GM19324 (cell line): ENCODE measurements around the gene TTC29.
A peak's percentile ranks its signal among the peaks of the same experiment; 100 is the strongest.

Source experiments
- ATAC-seq: cut with Tn5 transposase; IDR thresholded peaks from one replicate; pipeline ENCODE4 v1.9.1; 2021; ENCODE audit warnings: mild to moderate bottlenecking, moderate library complexity; ENCODE audit not compliant: unreplicated experiment, low FRiP score

The TTC29 gene

GRCh38 chr4:146945556-146946374 is at the start of gene TTC29:
TTC29 (minus strand) TSS chr4:146945864; CDS start chr4:146939895, 5,969 bp downstream.
- ATAC-seq: peak; percentile 99

DNA sequence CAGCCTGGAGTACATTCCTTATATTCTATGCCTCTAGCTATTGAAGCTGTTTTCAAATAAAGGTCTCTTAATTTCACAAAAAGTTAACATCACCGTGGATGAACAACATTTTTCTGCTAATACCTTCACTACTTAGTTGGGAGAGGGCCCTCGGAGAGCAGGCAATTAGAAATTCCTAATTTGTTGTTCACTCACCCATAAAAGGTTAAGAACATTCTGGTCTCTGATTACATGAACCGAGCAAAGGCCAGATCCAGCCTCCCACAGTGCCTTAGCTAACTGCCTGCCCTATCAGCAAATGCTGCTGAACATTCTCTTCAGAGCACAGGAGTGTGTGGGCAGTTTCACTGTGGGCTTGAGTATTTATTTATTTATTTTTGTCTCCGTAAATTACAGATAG is 36.0 kb upstream of the TTC29 start:
- no peak for ATAC-seq

DNA sequence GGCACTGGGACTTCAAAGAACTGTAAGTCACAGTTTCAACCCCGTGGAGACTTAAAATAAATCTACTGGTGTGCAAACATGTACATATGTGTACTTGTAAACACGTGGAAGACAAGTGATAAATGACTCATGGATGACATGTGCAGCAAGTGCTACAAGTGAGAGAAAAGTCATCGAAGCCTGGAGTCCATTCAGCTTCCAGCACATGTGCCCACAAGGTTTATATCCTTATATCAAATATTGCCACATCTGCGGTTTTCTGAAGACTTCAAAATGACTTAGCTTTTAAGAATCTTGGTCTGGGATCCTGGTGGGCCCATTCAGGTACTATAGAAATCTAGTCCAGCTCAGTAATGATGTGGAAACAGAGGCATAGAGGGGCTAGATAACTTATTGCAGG is 33.0 kb upstream of the TTC29 start:
- no peak for ATAC-seq

DNA sequence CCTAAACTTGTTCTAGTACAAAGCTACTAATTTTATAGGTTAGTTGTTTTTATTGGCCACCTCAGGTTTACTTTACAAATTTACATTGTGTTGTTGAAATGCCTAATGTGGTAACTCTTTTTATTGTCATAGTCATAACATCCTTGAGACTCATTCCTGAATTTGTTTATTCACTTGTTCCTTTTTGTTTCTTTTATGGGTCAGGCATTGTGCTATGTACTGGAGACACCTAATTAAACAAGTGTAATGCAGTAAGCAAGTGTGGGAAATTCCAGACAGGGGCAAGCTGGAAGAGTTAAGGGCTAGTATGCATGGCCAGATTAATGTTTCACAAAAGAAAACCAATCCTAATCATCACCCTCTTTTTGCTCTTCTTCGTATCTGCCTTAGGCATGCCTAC is 30.5 kb upstream of the TTC29 start:
- no peak for ATAC-seq

DNA sequence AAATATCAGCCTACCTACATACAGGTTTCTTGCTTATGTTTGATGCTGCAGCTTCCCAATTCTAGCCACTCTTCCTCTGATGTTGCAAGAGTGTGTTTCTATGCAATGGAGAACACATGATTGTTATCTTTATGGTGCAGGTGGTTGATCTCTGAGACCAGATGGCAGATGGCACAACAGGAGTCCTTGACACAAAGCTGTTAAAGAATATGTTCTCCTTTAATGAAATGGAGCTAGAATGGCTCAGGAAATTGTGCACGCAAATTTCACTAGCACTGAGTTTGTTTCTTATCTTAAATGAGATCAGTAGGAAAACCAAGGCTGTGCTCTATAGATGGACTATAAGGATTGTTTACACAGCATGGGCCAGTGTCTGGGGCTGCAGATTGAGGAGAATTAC is 29.9 kb upstream of the TTC29 start:
- no peak for ATAC-seq

- no peak for ATAC-seq
Measured at GRCh38 chr4:146975036-146975435, 29.4 kb upstream of the TTC29 start.

DNA sequence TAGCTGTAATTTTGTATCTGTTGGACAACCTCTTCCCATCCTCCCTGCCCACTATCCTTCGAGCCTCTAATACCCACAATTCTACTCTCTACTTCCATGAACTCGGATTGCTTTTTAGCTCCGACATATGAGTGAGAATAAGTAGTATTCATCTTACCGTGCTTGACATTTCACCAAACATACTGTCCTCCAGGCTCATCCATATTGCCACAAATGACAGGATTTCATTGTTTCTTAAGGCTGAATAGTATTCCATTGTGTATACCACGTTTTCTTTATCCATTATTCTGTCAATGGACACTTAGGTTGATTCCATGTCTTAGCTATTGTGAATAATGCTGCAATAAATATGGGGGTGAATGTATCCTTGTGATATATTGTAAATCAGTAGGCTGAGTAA is 26.4 kb upstream of the TTC29 start:
- ATAC-seq: no peak

DNA sequence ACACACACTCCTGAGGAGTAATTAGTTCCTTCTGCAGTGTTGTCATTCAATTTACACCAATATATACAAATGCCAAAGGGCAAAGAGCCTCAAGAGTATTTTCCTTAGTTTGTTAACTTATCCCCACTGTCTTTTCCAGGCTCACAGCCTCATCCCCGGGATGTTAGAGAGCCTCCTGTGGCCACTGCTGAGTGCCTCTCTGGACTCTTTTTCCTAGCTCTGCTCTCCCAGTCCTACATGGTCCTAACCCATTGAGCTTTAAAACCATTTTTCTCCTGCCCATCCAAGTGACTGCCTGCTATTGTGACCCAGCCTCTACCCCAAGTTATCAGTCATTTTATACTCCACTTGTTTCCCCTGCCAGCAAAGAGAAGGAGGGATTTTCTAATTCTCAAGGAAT is 23.5 kb upstream of the TTC29 start:
- ATAC-seq: no peak

DNA sequence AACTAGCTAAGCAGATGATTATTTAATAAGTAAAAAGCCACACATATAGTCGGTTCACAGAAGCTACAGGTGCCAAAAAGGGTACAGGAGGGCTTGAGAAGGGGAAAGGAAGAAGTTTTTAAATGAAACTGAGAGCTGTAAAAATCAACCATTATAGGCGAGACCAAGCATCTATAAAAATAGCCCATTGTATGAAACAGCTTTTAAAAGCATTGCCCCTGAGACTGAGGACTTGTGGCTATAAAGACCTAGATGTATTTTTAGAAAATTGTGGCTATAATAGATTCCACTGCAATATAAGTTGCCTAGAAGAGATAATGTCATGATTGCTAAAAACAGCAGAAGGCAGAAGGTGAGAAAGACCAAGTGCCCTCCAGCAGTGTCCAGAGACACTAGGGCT is 15.0 kb upstream of the TTC29 start:
- no peak for ATAC-seq

DNA sequence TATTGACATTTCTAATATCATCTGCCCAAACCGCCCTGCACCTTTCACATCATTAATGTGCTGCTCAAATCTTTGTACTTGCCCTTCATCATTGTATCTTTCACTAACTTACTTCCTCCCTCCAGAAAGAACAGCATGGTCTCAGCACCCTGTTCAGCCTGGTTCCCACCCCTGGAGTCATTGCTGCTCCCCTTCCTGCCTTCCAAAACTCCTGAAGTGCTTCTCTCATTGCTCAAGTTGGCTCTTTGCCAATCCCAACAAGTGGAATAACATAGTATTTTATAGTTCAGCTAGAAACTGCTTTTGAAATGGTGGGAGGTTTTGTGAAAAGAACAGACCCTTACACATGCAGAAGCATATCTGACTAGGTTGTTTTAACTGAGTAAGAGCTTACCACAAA is 14.0 kb upstream of the TTC29 start:
- no peak for ATAC-seq

DNA sequence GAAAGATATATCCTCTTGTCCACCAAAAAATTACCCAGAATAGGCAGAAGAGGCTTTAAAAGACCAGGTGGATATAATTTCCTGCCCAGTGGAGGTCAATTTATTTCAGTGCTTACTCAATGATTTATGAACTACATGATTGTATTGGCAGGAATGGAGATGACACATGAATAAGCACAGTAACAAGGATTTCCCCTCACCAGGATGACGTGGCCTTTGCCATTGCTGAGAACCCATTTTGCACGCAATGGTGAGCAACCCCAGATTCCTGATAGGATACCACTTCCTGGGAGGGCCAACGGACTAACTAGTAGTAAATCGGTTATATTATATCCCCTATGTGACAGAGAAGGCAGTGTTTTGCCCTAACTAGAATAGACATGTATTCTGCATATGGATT is 11.6 kb upstream of the TTC29 start:
- no peak for ATAC-seq

DNA sequence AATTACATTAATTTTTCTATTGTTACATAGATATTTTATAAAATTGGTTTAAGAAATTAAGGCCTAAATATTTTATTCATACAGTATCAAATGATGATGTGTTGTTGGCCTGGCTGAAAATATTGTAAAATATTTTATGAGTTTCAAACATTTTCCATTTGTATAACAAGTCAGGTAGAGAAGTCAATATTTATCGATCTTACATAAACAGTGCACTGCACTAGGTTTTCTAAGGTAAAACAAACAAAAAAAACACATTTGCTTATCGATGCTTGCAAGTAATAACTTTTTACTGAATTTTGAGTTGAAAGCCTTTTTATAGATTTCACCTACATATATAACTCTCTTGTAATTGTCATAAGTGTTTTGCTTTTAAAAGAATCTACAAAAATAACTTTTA is 7.2 kb upstream of the TTC29 start:
- ATAC-seq: no peak

GRCh38 chr4:146949559-146949958 is 3.9 kb upstream of the TTC29 start:
- ATAC-seq: no peak

- ATAC-seq: no peak
Measured at GRCh38 chr4:146943691-146944375, 1.8 kb downstream of the TTC29 start.

DNA sequence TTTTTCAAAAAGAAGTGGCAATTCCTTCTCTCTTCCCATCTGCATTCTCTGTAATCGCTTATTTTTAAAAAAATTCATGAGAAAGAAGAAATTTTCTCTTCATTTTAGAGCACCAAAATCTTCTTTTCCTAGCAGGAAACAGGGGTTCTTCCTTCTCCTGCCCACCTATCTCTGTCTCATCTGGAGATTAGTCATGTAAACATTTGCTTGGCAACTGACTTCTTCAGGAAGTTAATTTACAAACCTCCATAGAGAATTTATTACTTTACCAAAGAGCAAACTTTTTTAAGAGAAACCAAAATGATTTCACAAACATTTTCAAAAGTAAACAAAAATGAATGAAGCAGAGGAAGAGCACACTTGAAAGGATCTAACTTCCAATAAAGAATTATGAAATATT is 13.5 kb downstream of the TTC29 start:
- no peak for ATAC-seq

DNA sequence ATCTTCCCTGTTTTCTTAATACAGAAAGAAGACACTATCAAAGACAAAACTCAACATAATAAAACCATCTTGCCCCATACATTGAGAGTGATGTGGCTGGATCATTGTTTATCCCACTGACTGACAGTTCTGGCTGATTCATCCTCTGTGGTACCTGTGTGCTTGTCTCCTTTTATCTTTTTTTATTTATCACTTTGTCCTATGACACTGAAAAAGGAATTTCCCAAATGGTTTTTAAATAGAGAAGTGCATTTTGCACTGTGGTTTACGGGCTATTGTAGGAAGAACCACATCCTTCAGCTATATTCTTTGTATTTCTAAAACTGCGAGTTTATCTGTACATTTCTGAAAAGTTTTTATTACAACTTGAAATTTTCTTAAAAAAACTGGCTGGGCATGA is 15.0 kb downstream of the TTC29 start:
- ATAC-seq: no peak

DNA sequence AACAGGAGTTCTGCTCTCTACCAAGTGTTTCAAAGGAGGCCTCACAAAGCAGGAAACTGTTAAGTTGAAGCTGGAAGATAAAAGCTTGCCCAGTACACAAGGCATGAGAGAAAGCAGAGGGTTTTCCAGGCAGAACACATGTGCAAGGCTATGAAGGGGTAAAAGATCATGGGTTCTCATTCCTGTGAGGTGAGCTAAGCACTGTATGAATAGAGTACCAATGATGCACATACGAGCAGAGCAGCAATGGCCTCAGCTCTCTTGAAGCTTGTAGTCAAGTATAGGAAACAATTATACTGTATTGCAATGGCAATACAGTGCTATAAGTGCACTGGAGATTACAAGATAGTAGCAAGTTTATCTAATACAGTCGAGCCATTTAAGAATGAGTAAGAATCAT is 18.0 kb downstream of the TTC29 start:
- no peak for ATAC-seq

- ATAC-seq: no peak
Measured at GRCh38 chr4:146916479-146917076, 29.1 kb downstream of the TTC29 start.

GRCh38 chr4:146915132-146915531 is 30.5 kb downstream of the TTC29 start:
- ATAC-seq: no peak

DNA sequence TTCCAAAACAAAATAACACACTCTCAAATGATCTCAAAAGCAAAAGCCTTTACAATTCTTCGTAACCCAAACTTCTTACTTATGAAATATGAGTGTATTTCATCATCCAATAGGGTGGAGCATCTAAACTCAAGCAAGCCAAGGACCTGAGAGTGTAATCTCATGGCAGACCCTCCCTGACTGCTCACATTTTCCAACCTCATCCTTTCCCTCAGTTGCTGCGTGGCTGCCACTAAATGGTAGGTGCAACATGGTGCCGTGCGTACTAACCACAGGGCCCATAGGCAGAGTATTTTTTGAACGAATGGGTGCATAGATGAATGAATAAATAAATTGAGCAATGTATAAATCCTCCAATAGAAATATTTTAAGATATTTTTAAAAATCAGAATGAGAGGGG is 45.4 kb downstream of the TTC29 start:
- no peak for ATAC-seq

DNA sequence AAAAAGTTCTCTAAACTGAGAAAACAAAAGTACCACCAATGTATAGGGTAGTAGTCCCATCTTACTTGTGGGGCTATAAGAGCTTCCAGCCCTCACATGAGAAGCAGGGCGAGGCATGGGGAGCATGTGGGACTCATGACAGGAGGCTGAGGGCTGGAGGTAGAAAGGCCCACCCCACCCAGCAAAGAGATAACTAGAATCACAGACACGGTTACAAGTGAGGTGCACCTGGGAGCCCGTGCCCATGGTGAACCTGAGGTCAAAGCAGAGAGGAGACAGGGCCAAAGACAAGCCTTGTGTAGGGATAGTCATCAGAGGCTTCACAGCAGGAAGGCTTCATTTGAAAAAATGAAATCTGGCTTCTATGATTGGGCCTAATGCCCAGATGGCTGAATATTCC is 55.4 kb downstream of the TTC29 start:
- no peak for ATAC-seq

DNA sequence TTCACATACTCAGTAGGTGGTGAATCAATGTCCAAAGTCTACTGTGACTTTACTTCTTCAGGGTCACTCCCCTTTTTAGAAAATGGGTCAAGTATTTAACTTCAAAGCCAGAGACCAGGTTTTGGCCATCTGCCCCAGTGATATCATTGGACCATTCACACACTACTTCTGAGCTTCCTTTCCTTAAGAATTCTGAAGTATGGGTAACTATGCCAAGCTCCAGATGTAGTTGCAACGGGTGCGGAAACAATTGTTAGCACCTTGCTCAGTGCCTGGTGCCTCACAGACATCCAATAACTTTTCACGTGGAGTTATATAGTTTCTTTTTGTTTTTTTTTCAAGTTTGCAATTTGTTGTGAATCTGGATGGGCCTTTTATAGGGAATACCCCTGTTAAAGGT is 62.6 kb downstream of the TTC29 start:
- ATAC-seq: no peak
